ENCODE data around the gene RIC1.

- no peak for TF ChIP-seq CTCF (IDR thresholded peaks at IDR 0.05; ENCODE audit: insufficient read depth, low read length)
- TF ChIP-seq POLR2AphosphoS5 (IDR thresholded peaks at IDR 0.05; ENCODE audit: low read depth) = no peak
- TF ChIP-seq, protein P1, sequence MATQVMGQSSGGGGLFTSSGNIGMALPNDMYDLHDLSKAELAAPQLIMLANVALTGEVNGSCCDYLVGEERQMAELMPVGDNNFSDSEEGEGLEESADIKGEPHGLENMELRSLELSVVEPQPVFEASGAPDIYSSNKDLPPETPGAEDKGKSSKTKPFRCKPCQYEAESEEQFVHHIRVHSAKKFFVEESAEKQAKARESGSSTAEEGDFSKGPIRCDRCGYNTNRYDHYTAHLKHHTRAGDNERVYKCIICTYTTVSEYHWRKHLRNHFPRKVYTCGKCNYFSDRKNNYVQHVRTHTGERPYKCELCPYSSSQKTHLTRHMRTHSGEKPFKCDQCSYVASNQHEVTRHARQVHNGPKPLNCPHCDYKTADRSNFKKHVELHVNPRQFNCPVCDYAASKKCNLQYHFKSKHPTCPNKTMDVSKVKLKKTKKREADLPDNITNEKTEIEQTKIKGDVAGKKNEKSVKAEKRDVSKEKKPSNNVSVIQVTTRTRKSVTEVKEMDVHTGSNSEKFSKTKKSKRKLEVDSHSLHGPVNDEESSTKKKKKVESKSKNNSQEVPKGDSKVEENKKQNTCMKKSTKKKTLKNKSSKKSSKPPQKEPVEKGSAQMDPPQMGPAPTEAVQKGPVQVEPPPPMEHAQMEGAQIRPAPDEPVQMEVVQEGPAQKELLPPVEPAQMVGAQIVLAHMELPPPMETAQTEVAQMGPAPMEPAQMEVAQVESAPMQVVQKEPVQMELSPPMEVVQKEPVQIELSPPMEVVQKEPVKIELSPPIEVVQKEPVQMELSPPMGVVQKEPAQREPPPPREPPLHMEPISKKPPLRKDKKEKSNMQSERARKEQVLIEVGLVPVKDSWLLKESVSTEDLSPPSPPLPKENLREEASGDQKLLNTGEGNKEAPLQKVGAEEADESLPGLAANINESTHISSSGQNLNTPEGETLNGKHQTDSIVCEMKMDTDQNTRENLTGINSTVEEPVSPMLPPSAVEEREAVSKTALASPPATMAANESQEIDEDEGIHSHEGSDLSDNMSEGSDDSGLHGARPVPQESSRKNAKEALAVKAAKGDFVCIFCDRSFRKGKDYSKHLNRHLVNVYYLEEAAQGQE (IDR thresholded peaks at IDR 0.05; ENCODE audit: insufficient replicate concordance, low read depth) = no peak
- TF ChIP-seq GABPA (IDR thresholded peaks at IDR 0.05; ENCODE audit: low read depth) = no peak
These were observed 36.0 kb upstream of the RIC1 start for GRCh38 chr9:5592904-5593303.

All from HL-60 (cell line).